Fibroblast of gingiva (primary cell): ENCODE results near the gene HDAC4.
"Not testable (repeated sequence)": the region's sequence is repeated elsewhere in the genome, so short reads cannot be mapped to it uniquely, and the experiment has no call there.

Experiments
- DNase-seq: peaks from one replicate; pipeline ENCODE4 v3.0.0-alpha.2; 2011; ENCODE audit warnings: low read depth

Gene HDAC4

GRCh38 chr2:239046822-239047221 is 354.0 kb downstream of the HDAC4 start:
- no peak for DNase-seq

- no peak for DNase-seq
These were observed 356.5 kb downstream of the HDAC4 start for GRCh38 chr2:239044336-239044735.

- DNase-seq, result no peak
These were observed 357.5 kb downstream of the HDAC4 start for GRCh38 chr2:239043326-239043725.

GRCh38 chr2:239042551-239043320 is 358.1 kb downstream of the HDAC4 start:
- no peak for DNase-seq

- no peak for DNase-seq
These were observed 358.8 kb downstream of the HDAC4 start for GRCh38 chr2:239042046-239042445.

- DNase-seq, result no peak
These were observed 359.8 kb downstream of the HDAC4 start for GRCh38 chr2:239041062-239041461.

- no peak for DNase-seq
These were observed 360.6 kb downstream of the HDAC4 start for GRCh38 chr2:239040152-239040761.

- no peak for DNase-seq
These were observed 361.4 kb downstream of the HDAC4 start for GRCh38 chr2:239039479-239039861.

- DNase-seq, result no peak
These were observed 361.9 kb downstream of the HDAC4 start for GRCh38 chr2:239038773-239039478.

GRCh38 chr2:239038284-239038683 is 362.5 kb downstream of the HDAC4 start:
- not testable (repeated sequence) for DNase-seq

GRCh38 chr2:239037559-239037910 is 363.3 kb downstream of the HDAC4 start:
- no peak for DNase-seq

GRCh38 chr2:239036819-239037558 is 363.8 kb downstream of the HDAC4 start:
- no peak for DNase-seq

GRCh38 chr2:239035997-239036731 is 364.7 kb downstream of the HDAC4 start:
- no peak for DNase-seq

GRCh38 chr2:239035361-239035814 is 365.4 kb downstream of the HDAC4 start:
- no peak for DNase-seq

- no peak for DNase-seq
These were observed 366.1 kb downstream of the HDAC4 start for GRCh38 chr2:239034561-239035341.

GRCh38 chr2:239033801-239034560 is 366.8 kb downstream of the HDAC4 start:
- no peak for DNase-seq

GRCh38 chr2:239029958-239030357 is 370.9 kb downstream of the HDAC4 start:
- no peak for DNase-seq

- no peak for DNase-seq
These were observed 372.6 kb downstream of the HDAC4 start for GRCh38 chr2:239028253-239028619.

GRCh38 chr2:239027391-239028252 is 373.2 kb downstream of the HDAC4 start:
- DNase-seq, result no peak
